ENCODE data around the gene GSK3A.
"Not testable (repeated sequence)": the region's sequence is repeated elsewhere in the genome, so short reads cannot be mapped to it uniquely, and the experiment has no call there.

The GSK3A gene

DNA sequence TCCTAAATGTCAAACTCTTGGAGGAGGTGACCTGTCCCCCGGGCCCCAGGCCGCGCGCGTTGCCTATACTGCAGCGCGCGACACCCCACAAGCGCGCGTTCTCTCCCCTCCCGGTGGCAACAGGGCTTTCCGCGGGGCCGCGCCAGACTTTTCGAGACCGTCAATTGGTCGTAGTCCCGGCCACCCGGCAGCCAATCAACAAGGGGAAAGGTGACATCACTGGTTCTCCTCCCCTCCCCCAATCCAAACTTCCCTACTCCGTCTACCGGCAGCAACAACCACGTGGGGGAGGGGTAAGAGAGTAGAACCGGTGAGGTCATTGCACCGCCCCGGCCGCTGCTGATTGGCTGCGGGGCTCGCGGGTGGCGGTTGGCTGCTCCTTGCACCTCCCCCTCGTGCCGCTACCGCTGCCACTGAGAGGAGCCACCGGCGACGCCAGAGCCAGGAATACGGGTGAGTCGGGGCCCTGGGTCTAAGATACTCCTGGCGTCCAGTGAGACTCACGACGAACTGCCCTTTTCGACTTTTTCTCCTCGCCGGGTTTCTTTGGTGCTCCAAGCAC lies 25.8 kb upstream of the GSK3A start:
- DNase-seq (ENCODE audit: low read depth): peak; percentile 99

DNA sequence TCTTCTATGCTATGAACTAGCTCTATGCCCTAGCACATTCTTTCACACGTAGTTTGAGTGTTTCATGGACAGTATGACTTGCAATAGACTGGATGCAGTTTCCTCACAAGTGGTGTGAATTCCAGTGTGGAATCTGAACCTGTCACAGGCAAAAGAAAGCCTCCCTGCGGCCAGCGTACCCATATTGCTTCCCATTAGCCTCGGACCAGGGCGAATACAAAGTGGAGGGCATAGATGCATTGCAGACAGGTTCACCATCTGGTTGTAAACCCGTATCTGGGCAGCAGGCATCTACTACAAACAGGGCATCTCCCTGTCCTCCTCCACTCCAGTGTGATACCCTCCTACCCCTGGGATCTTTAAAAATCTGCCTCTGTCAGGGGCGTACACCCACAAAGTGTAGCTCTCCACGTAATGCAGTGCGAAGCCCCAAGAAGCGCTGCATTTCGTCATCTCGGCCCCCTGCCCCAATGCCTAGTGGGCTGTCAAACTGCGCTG lies 25.3 kb upstream of the GSK3A start:
- no peak for DNase-seq (ENCODE audit: low read depth)

DNA sequence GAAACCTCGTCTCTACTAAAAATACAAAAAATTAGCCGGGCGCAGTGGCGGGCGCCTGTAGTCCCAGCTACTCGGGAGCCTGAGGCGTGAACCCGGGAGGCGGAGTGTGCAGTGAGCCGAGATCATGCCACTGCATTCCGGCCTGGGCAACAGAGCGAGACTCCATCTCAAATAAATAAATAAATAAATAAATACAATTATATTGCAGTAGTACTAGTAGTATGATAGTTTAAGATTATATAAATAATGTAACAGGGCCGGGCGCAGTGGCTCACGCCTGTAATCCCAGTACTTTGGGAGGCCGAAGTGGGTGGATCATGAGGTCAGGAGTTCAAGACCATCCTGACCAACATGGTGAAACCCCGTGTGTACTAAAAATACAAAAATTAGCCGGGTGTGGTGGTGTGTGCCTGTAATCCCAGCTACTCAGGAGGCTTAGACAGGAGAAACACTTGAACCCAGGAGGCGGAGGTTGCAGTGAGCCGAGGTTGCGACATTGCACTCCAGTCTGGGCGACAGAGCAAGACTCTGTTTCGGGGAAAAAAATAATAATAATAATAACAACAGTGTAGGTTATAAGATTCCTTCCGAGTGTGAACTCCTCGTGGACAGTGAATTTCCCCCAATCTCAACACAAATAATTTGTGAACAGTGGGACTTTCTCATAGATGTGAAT lies 24.7 kb upstream of the GSK3A start:
- DNase-seq (ENCODE audit: low read depth): not testable (repeated sequence)

DNA sequence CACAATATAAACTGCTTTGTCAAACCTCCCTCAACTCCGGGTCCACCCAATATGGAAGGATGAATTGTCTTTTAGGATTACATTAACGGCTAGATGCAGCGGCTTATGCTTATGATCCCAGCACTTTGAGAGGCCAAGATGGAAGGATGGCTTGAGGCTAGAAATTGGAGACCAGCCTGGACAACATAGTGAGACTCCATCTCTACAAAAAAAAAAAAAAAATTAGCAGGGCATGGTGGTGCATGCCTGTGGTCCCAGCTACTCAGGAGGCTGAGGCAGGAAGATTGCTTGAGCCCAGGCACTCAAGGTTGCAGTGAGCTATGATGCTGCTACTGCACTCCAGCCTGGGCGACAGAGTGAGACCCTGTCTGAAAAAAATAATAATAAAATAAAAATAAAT lies 23.7 kb upstream of the GSK3A start:
- not testable (repeated sequence) for DNase-seq (ENCODE audit: low read depth)

DNA sequence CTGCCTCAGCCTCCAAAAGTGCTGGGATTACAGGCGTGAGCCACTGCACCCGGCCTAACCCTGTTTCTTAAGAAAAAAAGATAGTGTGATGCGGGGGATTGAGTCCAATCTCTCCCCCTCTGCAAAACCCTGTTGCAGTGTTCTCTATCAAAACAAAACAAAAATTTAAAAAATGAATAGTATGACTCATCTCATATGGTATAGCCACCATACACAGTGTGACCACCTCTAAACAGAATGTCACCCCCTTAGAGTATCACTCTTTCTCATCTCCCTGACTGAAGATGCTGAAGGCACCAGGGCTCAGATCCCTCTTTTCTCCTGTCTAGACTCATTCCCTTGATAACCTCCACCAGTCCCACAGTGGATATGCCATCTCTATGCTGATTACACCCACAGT lies 19.4 kb upstream of the GSK3A start:
- no peak for DNase-seq (ENCODE audit: low read depth)

DNA sequence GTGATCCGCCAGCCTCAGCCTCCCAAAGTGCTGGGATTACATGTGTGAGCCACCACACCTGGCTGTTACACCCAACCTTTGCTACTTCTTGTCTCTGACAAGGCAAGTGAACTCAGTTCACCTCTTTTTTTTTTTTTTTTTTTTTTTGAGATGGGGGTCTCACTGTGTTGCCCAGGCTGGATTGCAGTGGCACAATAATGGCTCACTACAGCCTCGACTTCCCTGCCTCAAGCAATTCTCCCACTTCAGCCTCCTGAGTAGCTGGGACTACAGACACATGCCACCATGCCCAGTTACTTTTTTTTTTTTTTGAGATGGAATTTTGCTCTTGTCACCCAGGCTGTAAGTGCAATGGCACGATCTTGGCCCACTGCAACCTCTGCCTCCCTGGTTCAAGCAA lies 15.4 kb upstream of the GSK3A start:
- DNase-seq (ENCODE audit: low read depth): not testable (repeated sequence)

DNA sequence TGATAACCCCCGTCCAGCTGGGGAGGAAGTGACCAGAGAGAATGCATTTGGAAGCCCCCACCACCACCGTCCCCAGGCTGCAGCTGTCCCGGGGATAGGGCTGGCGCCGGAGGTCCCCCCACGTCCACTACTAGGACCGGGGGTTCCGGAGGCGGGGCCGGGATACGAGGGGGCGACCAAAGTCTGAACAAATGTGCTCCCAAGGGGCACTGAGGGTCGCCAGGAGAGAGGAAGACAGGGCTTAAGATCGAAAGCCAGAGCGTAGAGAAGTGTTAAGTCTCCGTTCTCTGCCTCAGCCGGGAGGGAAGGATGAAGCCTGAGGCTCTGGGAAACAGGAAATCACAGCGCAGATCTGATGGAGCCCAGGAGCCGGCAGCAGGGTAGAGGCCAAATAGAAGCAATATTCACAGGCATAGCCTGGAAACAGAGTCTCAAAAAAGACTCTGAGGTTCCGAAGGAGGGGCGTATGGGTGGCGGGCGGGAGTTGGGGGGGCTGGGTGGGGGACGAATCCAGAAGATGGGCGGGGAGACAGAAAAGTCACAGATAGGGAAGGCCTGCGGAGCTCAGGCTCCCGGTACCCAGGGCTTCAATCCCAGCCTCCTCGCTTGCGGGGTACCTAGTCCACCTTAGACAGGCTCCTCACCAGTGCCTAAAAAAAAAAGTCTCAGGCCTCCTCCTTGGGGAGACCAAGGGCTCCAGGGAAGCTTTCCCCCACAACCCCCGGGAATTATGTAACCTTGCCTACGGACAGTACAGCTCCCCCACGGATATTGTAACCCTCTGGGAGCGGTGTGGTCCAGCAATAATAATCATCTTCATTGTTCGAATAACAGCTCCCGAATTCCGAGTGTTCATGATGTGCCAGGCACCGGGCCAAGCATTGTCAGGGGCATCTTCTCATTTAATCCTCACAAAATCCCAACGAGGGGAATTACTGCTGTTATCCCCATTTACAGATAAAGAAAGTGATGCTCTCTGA lies 13.7 kb upstream of the GSK3A start:
- DNase-seq (ENCODE audit: low read depth): no peak

DNA sequence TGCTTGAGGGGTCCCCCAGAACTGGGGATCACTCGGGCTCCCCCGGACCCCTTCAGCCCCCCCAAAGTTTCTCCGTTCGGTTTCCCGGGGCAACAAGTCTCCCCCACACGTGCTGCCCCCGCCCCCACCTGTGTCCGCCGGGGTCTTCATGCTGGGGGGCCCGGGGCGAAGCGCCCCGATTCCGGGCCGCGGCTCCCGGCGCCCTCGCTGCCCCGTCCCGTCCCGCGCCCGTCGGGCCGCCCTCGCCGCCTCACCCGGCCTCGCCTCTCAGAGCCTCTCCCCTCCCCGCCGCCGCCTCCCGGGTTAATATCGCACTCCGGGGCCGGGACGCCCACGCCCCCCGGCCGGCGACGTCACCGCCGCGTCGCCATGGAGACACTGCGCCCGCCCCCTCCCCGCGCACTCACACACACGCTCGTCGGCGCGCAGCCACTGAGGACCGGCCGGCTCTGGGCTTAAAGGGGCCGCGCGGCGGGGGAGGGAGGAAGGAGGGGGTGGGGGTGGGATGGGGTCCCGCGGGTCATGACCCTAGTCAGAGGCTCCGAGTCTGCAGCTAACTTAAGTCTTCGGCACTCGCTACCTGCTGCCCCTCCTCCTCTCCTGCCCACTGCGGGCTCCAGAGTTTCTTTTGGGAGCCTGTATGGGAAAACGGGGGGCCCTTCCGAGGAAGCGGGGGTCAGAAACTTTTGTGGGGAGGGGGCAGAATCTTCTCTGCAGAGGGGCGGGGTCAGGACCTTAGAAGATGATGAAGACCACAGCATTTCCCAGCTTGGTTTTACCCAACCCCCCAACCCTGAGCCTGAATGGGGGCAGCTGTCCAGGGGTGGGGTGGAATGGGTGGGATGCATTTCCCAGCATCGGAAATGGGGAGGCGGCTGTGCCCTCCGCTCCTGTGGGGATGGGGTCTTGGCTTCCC lies 12.7 kb upstream of the GSK3A start, which contains the start of gene ERF:
ERF (minus strand) TSS at position 279 of the 916 bp plus-strand sequence; CDS start at position 150, 129 bp downstream.
- peak; percentile 90 for DNase-seq (ENCODE audit: low read depth)

DNA sequence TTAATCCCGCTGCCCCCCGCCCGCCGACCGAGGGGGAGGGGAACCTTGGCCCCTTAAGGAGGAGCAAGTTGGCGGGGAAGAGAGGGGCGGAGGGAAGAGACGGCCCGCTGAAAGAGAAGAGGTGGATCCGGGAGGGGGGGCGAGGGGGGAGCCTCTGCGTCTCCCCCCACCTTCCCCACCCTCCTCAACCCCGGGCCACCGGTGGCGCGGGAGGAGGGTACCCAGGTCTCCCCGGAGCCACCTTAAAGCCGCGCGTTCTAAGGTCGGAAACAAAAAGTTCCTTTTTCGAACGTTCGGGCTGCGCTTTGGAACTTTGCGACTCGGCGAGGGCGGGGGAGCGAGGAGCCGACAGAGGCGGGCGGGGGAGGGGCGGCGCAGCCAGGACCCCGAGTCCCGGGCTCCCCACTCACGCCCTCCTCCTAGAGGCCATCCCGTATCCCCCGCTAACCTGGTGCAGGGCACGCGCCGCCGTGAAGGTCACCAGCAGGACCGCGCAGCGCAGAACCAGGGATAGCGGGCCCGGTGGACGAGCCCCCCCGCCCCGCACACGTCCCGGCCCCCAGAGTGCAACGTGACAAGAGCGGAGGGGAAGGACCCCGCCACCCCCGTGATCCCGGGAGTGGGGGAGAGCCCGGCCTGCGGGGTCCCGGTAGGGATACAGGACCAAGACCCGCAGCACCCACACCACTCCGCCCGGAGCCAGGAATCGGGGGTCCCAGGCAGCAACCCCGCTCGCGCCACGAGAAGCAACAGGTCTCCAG lies 11.9 kb upstream of the GSK3A start:
- peak; percentile 77 for DNase-seq (ENCODE audit: low read depth)

DNA sequence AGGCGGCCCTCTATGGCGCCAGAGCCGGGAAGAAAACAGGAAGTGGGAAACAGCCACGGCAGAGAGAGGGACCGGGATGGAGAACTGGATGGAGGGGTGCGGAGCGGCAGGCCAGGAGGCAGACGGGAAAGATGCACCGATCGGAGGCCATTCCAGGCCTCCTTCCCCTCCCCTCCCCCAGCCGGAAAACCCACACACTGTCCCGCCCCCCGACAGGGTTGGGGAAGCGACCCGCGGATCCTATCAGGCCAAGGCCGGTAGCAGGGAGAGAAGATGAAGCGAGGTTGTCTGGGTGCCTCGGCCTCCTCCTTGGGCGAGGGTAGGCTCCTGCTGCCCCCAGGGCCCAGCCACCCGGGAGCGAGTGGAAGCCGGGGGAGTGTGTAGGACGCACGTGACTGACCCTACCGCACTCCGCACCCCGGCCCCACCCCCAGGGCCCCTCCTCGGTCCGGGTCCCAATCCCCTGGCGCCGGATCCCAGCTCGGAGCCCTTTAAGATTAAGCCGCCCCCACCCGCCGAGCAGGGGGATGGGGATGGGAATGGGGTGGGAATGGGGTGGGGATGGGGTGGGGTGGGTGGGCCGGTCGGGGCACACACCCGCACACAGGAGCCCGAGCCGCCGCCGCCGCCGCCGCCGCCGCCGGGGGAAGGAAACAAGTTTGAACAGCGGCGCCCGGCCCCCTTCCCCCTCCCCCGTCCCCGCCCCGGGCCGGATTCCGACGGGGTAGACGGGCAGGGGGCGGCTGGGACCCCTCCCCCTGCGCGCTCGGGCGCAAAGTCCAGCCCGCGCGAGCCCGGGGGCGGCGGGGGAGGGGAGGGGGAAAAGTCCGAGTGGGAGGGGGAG lies 11.1 kb upstream of the GSK3A start:
- DNase-seq (ENCODE audit: low read depth): peak; percentile 47

DNA sequence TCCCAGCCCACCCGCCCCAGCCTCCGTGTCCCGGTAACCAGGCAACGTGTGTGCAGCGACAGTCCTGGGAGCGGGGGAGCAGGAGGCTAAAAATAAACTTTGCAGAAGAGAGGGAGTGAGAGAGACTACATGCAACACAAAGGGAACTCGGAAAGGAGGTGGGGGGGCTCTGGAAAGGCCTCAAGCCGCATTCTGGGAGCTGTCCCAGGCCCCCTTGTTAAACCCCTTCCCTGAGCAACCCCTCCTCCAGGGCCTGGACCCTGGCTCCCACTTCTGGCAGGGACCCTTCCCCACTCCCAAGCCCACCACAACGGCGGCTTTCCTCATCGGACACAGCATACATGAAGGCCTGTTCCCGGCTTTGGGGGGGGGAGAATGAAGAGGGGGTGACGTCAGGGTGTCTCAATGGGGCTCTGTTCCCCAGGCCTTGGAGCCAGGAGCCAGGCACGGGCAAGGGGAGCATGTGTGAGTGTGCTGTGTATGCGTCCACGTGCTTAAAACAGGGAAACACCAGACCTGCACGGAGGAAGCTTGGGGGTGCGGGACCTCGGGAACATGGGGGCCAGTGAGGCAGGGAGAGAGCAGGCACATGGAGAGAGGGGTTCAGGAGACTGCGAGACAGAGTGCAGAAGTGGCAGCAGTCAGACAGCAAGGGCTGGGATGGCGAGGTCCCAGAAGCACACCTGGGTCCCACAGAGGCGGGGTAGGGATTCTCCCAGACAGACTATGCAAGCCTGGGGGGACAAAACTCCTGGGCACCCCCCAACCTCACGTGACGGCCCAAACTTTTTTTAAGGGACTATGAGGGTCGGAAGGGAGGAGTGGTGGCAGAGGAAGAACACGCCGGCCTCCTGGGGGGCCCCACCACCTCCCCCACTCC lies 10.2 kb upstream of the GSK3A start:
- no peak for DNase-seq (ENCODE audit: low read depth)

DNA sequence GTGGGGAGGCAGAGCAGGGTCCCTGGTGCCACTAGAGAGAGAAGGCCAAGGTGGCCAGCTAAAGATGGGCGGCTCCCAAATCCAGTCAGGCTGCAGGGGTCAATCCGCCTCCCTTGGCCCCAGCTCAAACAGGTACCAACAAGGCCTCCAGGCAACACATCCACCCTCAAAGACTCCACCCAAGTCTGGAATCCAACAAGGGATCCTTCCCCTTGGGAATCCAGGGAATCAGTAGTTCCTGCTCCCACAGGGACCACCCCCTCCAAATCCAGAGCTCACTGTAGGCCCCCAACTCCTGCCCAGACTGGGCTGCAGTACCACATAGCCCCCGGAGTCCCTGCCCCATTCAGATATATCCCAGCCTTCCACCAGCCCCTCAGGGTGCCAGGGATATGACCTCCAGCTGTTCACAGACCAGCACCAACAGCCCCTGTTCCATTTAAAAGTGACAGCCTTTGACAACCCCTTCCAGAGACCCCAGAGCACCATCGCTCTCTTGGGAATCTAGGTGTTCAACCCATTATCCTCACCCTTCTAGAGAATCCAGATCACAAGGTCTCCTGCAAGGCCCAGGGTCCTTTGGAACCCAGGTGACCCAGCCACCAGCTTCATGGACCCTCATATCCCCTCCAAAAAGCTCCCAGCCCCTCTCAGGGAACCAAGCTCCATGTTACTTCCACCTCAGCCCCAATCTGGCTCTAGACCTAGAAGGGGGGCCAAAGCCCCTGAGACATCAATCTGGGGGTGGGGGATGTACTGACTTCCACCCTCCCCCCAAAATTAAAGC lies 9.4 kb upstream of the GSK3A start:
- DNase-seq (ENCODE audit: low read depth): no peak

DNA sequence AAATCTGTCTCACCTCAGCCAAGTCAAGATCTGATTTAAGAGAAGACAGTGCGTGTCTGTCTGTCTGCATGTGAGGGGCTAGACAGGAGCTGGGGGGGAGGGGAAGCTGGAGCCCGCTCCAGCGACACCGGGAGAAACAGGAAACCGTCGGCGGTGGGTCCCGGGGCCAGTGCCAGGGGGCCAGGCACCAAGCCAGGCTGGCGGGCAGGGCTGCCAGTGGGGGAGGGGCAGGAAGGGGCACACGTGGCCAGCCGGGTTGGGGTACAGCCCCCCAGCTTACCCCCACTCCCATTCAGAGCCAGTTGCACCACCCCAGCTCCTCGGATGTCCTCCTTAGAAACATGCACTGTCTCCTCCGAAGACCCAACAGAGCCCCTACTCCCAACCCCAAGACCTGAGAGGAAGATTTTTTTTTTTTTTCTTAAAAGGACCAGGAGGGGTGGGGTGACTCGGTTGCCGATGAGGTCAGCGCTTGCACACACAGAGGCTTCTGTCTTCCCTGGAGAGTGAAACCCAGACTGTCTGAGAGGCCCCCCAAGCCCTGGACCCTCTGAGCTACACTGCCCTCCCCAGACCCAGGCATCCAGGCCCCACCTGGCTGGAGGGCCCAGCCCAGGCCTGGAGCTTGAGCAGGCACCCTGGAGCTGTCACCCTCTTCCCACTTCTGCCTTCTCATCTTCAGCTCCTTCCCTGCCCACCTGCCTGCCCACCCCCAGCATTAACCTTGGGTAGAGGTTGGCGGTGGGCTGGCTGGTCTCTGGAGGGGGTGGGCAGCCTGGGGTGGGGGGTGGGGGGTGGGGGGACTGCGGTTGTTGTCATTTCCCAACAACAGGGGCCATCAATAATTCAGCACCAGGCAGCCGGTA lies 8.5 kb upstream of the GSK3A start:
- no peak for DNase-seq (ENCODE audit: low read depth)

DNA sequence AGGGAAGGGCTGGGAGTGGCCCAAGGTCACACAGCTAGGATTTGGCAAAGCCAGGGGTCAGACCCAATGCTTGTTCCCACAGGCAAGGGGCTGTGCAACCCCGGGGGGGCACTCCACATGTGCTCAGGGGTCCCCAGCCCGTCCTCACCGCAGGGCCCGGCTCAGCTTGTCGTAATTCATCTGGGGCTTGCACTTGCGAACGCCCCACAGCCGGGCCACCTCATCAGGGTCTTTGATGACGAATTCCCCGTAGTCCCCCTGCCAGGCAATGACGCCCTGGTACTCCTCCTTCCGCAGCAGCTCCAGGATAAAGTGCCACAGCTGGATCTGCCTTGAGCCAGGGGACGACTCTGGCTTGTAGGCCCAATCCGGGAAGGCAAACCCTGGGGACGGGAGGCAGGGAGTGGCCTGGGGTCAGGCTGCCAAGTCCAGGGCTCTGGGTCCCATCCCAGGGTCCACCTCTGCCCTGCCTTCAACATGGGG lies 7.8 kb upstream of the GSK3A start:
- no peak for DNase-seq (ENCODE audit: low read depth)

DNA sequence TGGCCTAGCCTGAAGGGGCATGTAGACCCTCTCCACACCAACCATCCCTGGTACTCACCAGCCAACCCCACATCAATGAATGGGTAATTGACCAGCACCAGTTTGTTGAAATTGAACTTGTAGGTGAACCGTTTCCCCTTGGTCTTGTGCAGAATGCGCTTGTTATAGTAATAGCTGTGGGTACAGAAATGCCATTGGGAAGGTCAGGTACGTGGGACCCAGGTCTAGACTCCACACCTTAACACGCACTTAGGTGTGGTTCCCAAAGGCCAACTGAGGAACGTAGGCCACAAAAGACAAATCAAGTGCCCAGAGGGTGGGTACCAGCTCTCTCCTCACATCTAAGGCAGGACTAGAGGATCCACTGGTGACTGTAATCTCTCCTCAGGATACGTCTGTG lies 7.4 kb upstream of the GSK3A start:
- DNase-seq (ENCODE audit: low read depth): no peak

DNA sequence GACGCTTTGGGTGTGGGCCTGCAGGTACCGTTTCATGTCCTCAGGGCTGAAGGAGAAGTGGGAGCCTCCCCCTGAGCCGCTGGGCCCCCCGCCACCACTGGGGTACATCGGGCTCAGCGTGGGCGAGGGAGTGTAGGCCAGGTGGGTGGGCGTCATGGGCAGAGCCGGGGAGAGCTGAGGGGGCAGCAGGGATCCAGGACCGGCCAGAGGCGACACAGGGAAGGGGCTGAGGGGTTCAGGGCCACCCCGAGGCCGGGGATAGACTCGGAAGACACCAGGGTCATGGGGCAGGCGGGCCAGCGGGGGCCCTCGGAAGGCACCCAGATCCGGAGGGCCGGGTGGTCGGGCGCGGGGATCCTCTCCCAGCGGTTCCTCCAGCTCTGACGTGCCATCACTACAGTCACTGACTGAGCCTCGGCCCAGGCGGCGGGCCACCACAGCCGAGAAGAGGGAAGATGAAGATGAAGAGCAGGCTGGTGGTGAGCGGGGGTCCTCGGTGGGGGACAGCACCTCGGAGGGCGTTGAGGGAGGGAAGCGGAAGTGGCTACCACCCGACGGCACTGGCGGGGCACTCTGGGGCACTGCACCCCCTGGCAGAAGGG lies 6.8 kb upstream of the GSK3A start:
- no peak for DNase-seq (ENCODE audit: low read depth)

Data from stimulated activated CD4-positive, alpha-beta T cell treated with anti-CD3 and anti-CD28 coated beads, Interleukin-2, amount 100 ng/mL, for 4 hours (primary cell).